HG02759 (cell line): ENCODE data around the gene NIPAL3.

ENCODE experiments used
- ATAC-seq: cut with Tn5 transposase; IDR thresholded peaks from one replicate; pipeline ENCODE4 v1.9.1; 2021; ENCODE audit warnings: mild to moderate bottlenecking, moderate library complexity; ENCODE audit not compliant: unreplicated experiment

The NIPAL3 gene

GRCh38 chr1:24390924-24391782 is 24.4 kb upstream of the NIPAL3 start:
- ATAC-seq, result no peak

- peak; percentile 69 for ATAC-seq
Measured at GRCh38 chr1:24391882-24392603, 23.6 kb upstream of the NIPAL3 start.

- no peak for ATAC-seq
Measured at GRCh38 chr1:24392604-24392946, 23.0 kb upstream of the NIPAL3 start.

- no peak for ATAC-seq
Measured at GRCh38 chr1:24392982-24393650, 22.5 kb upstream of the NIPAL3 start.

- ATAC-seq, result no peak
Measured at GRCh38 chr1:24393892-24394291, 21.7 kb upstream of the NIPAL3 start.

GRCh38 chr1:24400065-24400464 is 15.5 kb upstream of the NIPAL3 start:
- ATAC-seq, result no peak

- no peak for ATAC-seq
Measured at GRCh38 chr1:24403806-24404205, 11.8 kb upstream of the NIPAL3 start.

- no peak for ATAC-seq
Measured at GRCh38 chr1:24406788-24407187, 8.8 kb upstream of the NIPAL3 start.

- no peak for ATAC-seq
Measured at GRCh38 chr1:24409535-24409934, 6.1 kb upstream of the NIPAL3 start.

GRCh38 chr1:24410750-24411149 is 4.9 kb upstream of the NIPAL3 start:
- no peak for ATAC-seq

GRCh38 chr1:24411963-24412362 is 3.6 kb upstream of the NIPAL3 start:
- no peak for ATAC-seq

GRCh38 chr1:24412408-24412807 is 3.2 kb upstream of the NIPAL3 start:
- no peak for ATAC-seq

- no peak for ATAC-seq
Measured at GRCh38 chr1:24413350-24414163, 2.0 kb upstream of the NIPAL3 start, which contains the start of gene STPG1. TSS of gene STPG1 (minus strand) at chr1:24413782. CDS start at chr1:24401388, 12,394 bp downstream.

GRCh38 chr1:24414775-24415333 is 748 bp upstream of the NIPAL3 start:
- no peak for ATAC-seq

GRCh38 chr1:24415910-24416665 is 486 bp downstream of the NIPAL3 start:
- ATAC-seq, result peak; percentile 12

GRCh38 chr1:24416666-24417391 is 1.2 kb downstream of the NIPAL3 start:
- no peak for ATAC-seq

- no peak for ATAC-seq
Measured at GRCh38 chr1:24417681-24418080, 2.1 kb downstream of the NIPAL3 start.

- no peak for ATAC-seq
Measured at GRCh38 chr1:24418898-24419628, 3.5 kb downstream of the NIPAL3 start.
